GM12878 (cell line): ENCODE results near the gene ZNF512. TPM values are rescaled to one million over a fixed set of nuclear protein-coding genes. Genes with fewer than 3 reads are reported as not detected.

Source experiments
- BMI1 ChIP-seq: fragments of 450-650 bp; IDR thresholded peaks from 2 replicates; pipeline ENCODE4 v1.6.1; 2016; ENCODE audit warnings: mild to moderate bottlenecking, moderate library complexity, borderline replicate concordance
- CBX3 ChIP-seq: fragments of 200-600 bp; sonication (generic); IDR thresholded peaks from 2 replicates; pipeline ENCODE4 v1.6.1; 2016; ENCODE audit warnings: low read depth, borderline replicate concordance
- E4F1 ChIP-seq: fragments of 450-650 bp; IDR thresholded peaks from 2 replicates; pipeline ENCODE4 v1.6.1; 2018; ENCODE audit warnings: borderline replicate concordance, mild to moderate bottlenecking; ENCODE audit not compliant: partially characterized antibody
- FOXK2 ChIP-seq: fragments of 450-650 bp; IDR thresholded peaks from 2 replicates; pipeline ENCODE4 v1.6.1; 2017; ENCODE audit warnings: mild to moderate bottlenecking, moderate library complexity
- HDAC6 ChIP-seq: fragments of 200-600 bp; sonication (generic); IDR thresholded peaks from one replicate; pipeline ENCODE4 v1.8.0; 2017; ENCODE audit warnings: antibody characterized with exemption; ENCODE audit not compliant: unreplicated experiment
- IKZF1 ChIP-seq: fragments of 450-650 bp; conservative IDR thresholded peaks from 2 replicates; pipeline ENCODE4 v1.6.1; 2017; ENCODE audit warnings: antibody characterized with exemption, mild to moderate bottlenecking
- MTA3 ChIP-seq: IDR thresholded peaks from 2 replicates; pipeline ENCODE4 v1.6.1; 2012; ENCODE audit warnings: low read length, inconsistent platforms, borderline replicate concordance
- NR2F1 ChIP-seq: fragments of 450-650 bp; conservative IDR thresholded peaks from 2 replicates; pipeline ENCODE4 v1.6.1; 2017; ENCODE audit warnings: mild to moderate bottlenecking
- PAX5 ChIP-seq: IDR thresholded peaks from 2 replicates; pipeline ENCODE4 v1.6.1; 2011; ENCODE audit warnings: low read depth, low read length, borderline replicate concordance
- PBX3 ChIP-seq: IDR thresholded peaks from 2 replicates; pipeline ENCODE4 v1.6.1; 2011; ENCODE audit warnings: mild to moderate bottlenecking, low read depth, low read length, moderate library complexity; ENCODE audit not compliant: insufficient replicate concordance
- POU2F2 ChIP-seq: IDR thresholded peaks from 3 replicates; pipeline ENCODE4 v1.6.1; 2011; ENCODE audit warnings: low read depth, mild to moderate bottlenecking, low read length, borderline replicate concordance
- RAD21 ChIP-seq: IDR thresholded peaks from 2 replicates; pipeline ENCODE4 v1.6.1; 2011; ENCODE audit warnings: mild to moderate bottlenecking, low read depth, low read length, moderate library complexity; ENCODE audit not compliant: insufficient read depth
- RELA ChIP-seq: fragments of 450-650 bp; IDR thresholded peaks from 2 replicates; pipeline ENCODE4 v1.8.0; 2014; ENCODE audit warnings: borderline replicate concordance; ENCODE audit not compliant: partially characterized antibody
- RELB ChIP-seq: fragments of 450-650 bp; IDR thresholded peaks from 2 replicates; pipeline ENCODE4 v1.6.1; 2017; ENCODE audit warnings: low read depth, mild to moderate bottlenecking, moderate library complexity
- SMAD5 ChIP-seq: IDR thresholded peaks from 2 replicates; pipeline ENCODE4 v1.6.1; 2016; ENCODE audit warnings: antibody characterized with exemption, low read depth
- SPI1 ChIP-seq: IDR thresholded peaks from 2 replicates; pipeline ENCODE4 v1.6.1; 2011; ENCODE audit warnings: low read depth, mild to moderate bottlenecking, low read length, moderate library complexity, borderline replicate concordance; ENCODE audit not compliant: insufficient read depth
- STAT3 ChIP-seq: IDR thresholded peaks from 2 replicates; pipeline ENCODE4 v1.6.1; 2011; ENCODE audit warnings: low read depth, low read length, improper control_type of control experiment
- TARDBP ChIP-seq: IDR thresholded peaks from 2 replicates; pipeline ENCODE4 v1.6.1; 2016; ENCODE audit warnings: borderline replicate concordance
- TCF12 ChIP-seq: IDR thresholded peaks from 2 replicates; pipeline ENCODE4 v1.6.1; 2011; ENCODE audit warnings: low read depth, mild to moderate bottlenecking, low read length
- TCF7 ChIP-seq: IDR thresholded peaks from 2 replicates; pipeline ENCODE4 v1.6.1; 2014; ENCODE audit warnings: antibody characterized with exemption, borderline replicate concordance
- ZNF687 ChIP-seq: fragments of 450-650 bp; IDR thresholded peaks from 2 replicates; pipeline ENCODE4 v1.6.1; 2017; ENCODE audit warnings: mild to moderate bottlenecking, moderate library complexity
- polyA plus RNA-seq, 11 experiments: library from polyadenylated mRNA; depleted of rRNA in 4 of 11; unstranded in 6 of 11; stranded (reverse) in 5 of 11; fragments of >200 nt; fragmentation: Nextera tagmentation in 4 of 11; fragmentation: Illumina TruSeq in 1 of 11; extraction: Ambion mirVana in 4 of 11; extraction: Trizol in 1 of 11; gene quantifications; 1 replicate in 1 of 11; 2 replicates in 10 of 11; pipeline versions ENCODE4 v1.2.1 to v1.2.3, GENCODE V29; 2011 to 2016; ENCODE audit warnings: inconsistent platforms in 2 of 11, missing spikeins in 2 of 11, low read depth in 1 of 11
- total RNA-seq, 4 experiments: library from RNA; depleted of rRNA in 3 of 4; stranded (reverse); fragments of >200 nt in 3 of 4; fragmentation: Illumina TruSeq in 1 of 4; extraction: Trizol in 1 of 4; gene quantifications; 2 replicates each; pipeline versions ENCODE4 v1.2.1 to v1.2.3, GENCODE V29; 2013 to 2021

Gene ZNF512
- total and polyA plus RNA-seq, 10 of the 15 experiments (the other 5 are each of a cell fraction or from before 2014, with no cell fraction given): 14.1 to 61.9 (median 31.2) TPM

- peak; percentile 76 for TF ChIP-seq NR2F1
- TF ChIP-seq ZNF687: peak; percentile 87
- no peak for TF ChIP-seq RAD21
- TF ChIP-seq E4F1: peak; percentile 49
- TF ChIP-seq MTA3: peak; percentile 93; the same call in 1 of the 2 replicates
- peak; percentile 65 for TF ChIP-seq PBX3
- TF ChIP-seq POU2F2: peak; percentile 81; the same call in 2 of the 3 replicates
- TF ChIP-seq RELA: peak; percentile 85
- TF ChIP-seq FOXK2: peak; percentile 86
- peak; percentile 95 for TF ChIP-seq IKZF1
- TF ChIP-seq CBX3: no peak
- no peak for TF ChIP-seq HDAC6
- TF ChIP-seq BMI1: no peak
- TF ChIP-seq RELB: peak; percentile 100
- peak; percentile 41; the same call in 1 of the 2 replicates for TF ChIP-seq TARDBP
- TF ChIP-seq TCF12: peak; percentile 22; the same call in 1 of the 2 replicates
- peak; percentile 100 for TF ChIP-seq PAX5
- peak; percentile 67; the same call in 1 of the 2 replicates for TF ChIP-seq TCF7
- TF ChIP-seq SMAD5: peak; percentile 41; the same call in 1 of the 2 replicates
- TF ChIP-seq SPI1: no peak
- no peak for TF ChIP-seq STAT3
Measured at GRCh38 chr2:27663285-27664153, 80.7 kb downstream of the ZNF512 start, which contains the start of the genes SLC4A1AP and SUPT7L (continued).
